RWPE1 (cell line): ENCODE data around the gene PSMC6.

Experiments used
- CTCF ChIA-PET: fragments of 350-600 bp; sonication (Branson Sonifier 250); formaldehyde crosslinking; extraction: SDS; loops from one replicate; lab custom pipeline; 2021; lab: Yijun Ruan, JAX
- POLR2A ChIA-PET: fragments of 400-600 bp; formaldehyde crosslinking; extraction: SDS; loops from one replicate; lab custom pipeline; 2020; ENCODE audit warnings: antibody characterized with exemption; ENCODE audit not compliant: low non-redundant PET; lab: Yijun Ruan, JAX
- DNase-seq: peaks from one replicate; pipeline ENCODE4 v3.0.0; 2012; ENCODE audit warnings: low spot score
- H3K27ac ChIP-seq: fragments of 450-650 bp; 2 replicates; pipeline ENCODE4 v1.5.1; 2017
- TF ChIP-seq, protein P1 (sequence below): fragments of 450-650 bp; conservative IDR thresholded peaks from 2 replicates; pipeline ENCODE4 v1.5.1; 2017; ENCODE audit warnings: low read depth, mild to moderate bottlenecking

The PSMC6 gene

DNA sequence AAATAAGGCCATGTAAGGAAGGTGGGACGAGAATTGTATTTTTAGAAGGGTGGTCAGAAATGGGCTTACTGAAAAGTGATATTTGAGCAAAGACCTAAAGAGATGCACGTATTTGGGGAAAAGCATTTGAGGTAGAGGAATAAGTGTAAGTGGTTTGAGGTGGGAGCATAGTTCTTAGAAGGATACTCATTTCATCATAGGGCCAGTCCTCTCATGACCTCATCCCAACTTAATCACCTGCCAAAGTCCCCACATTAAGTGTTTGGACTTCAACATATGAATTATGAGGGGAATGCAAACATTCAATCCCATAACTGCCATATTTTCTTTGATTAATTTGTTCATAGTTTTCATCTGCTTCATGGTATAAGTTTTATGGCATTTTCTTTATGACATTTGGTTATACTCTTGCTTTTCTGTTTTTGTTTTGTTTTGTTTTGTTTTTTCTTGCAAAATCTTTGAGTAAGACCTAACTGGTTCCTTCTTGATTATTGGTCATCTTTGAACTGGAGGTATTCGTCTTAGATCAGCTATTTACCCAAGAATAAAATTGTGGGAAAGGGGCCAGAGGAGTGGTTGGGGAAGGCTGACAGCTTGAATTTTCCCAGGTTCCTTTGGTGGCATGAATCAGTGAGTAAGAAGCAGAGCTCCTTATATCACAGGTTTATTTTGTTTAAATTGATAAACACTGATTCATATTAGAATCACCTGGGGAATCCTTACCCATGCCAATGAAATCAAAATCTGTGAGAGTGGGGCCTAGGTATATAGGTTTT, 60.2 kb downstream of the PSMC6 start:
- TF ChIP-seq, protein P1, sequence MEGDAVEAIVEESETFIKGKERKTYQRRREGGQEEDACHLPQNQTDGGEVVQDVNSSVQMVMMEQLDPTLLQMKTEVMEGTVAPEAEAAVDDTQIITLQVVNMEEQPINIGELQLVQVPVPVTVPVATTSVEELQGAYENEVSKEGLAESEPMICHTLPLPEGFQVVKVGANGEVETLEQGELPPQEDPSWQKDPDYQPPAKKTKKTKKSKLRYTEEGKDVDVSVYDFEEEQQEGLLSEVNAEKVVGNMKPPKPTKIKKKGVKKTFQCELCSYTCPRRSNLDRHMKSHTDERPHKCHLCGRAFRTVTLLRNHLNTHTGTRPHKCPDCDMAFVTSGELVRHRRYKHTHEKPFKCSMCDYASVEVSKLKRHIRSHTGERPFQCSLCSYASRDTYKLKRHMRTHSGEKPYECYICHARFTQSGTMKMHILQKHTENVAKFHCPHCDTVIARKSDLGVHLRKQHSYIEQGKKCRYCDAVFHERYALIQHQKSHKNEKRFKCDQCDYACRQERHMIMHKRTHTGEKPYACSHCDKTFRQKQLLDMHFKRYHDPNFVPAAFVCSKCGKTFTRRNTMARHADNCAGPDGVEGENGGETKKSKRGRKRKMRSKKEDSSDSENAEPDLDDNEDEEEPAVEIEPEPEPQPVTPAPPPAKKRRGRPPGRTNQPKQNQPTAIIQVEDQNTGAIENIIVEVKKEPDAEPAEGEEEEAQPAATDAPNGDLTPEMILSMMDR: no peak
- POLR2A ChIA-PET: no interaction called here
- DNase-seq: no peak
- CTCF ChIA-PET: no interaction called here
- no peak overlapping the region for H3K27ac ChIP-seq

DNA sequence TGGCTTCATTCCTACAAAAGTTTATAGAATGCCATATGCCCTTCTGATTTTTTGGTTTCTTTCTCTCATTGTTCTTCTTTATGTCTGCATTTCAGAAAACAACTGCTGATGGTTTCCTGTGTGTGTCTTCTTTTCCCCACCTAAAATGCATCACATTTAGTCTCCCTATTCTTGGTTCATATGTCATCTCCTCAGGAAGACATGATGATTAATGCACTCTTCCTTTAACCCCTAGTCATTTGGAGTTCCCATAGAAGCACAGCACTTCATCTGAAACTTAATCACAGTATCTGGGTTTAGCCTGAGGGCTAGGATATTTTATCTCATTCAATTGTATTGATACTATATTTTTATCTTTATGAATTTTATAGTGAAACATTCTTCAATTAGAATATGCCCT, 62.9 kb downstream of the PSMC6 start:
- TF ChIP-seq, protein P1: no peak
- DNase-seq: no peak
- POLR2A ChIA-PET: no interaction called here
- H3K27ac ChIP-seq: no peak overlapping the region
- CTCF ChIA-PET: interaction anchor here (0.6 kb wide), 1 partner anchor 11 kb away, joined by 3 read pairs; no protein-coding TSS in a partner anchor

DNA sequence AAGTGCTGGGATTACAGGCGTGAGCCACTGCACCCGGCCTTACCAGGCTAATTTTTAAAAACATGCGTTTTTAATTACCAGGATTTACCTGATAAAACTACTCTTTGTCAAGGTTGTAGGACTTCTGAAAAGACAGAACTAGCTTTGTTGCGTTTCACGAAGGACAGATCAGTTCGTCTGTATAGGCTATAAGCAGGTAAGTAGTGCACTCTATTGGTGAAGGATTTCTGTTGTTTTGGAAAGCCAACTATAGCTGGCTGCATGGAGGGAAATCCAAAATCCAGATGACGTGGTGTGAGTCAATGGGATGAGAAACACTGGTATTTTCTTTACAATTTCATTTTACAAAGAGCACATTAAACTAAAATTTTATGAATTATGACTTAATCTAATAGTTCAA, 69.8 kb downstream of the PSMC6 start:
- TF ChIP-seq, protein P1: no peak
- no peak for DNase-seq
- ChIA-PET CTCF (no interaction called here), POLR2A (no interaction called here)
- no peak overlapping the region for H3K27ac ChIP-seq
